ENCODE results near the gene RERE.
A peak's percentile ranks its signal among the peaks of the same experiment; 100 is the strongest.

The RERE gene

DNA sequence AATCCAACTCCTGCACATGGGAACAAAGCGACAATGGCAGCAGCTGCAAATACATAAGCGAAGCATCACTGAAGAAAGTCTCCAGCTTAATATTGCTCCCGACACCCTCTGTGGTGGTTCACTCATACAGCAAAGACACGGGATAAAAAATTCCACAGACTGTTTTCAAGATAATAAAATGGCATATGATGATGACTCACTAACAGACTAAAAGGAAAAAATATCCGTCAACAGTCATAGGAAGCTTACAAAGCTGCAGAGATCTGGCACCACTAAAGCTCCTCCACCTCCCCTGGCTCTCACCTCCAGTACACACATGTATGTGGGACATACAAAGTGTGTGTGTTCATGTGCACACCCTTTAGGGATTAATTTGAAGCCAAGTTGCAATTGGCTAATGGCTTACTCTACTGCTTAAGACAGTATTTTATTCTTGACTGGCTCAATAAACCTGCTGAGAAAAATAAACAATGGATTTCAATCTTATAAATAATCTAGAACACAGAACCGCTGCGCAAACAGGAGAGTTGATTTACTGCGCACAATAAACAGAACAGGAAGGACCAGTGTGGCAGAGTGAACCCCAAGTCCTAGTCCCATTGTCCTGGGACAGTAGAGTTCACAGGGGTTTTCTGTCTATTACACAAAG, 405.1 kb downstream of the RERE start:
- H3K4me3 ChIP-seq (ENCODE audit: low read depth, low read length) = no peak overlapping the region
- DNase-seq (ENCODE audit: low read depth) = no peak
- TF ChIP-seq, protein P1, sequence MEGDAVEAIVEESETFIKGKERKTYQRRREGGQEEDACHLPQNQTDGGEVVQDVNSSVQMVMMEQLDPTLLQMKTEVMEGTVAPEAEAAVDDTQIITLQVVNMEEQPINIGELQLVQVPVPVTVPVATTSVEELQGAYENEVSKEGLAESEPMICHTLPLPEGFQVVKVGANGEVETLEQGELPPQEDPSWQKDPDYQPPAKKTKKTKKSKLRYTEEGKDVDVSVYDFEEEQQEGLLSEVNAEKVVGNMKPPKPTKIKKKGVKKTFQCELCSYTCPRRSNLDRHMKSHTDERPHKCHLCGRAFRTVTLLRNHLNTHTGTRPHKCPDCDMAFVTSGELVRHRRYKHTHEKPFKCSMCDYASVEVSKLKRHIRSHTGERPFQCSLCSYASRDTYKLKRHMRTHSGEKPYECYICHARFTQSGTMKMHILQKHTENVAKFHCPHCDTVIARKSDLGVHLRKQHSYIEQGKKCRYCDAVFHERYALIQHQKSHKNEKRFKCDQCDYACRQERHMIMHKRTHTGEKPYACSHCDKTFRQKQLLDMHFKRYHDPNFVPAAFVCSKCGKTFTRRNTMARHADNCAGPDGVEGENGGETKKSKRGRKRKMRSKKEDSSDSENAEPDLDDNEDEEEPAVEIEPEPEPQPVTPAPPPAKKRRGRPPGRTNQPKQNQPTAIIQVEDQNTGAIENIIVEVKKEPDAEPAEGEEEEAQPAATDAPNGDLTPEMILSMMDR (IDR thresholded peaks at IDR 0.05; ENCODE audit: insufficient read depth, low read depth, low read length, missing control alignments) = no peak

DNA sequence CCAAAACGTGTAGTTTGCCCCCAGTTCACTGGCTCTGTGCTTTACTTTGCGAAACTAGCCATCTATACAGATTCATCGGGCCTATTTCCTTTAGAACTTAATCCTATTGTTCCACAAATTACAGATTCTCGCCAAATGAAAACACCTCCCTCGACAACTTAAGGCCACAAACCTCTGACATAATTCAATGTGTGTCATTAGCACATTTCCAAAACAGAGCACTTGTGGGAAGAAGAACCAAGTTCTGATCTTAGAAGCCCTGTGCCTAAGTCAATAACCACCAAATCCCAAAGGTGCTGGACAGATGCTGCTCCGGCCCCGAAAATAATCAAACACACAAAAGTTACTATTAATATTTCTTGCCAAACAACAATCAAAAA, 405.6 kb downstream of the RERE start:
- DNase-seq (ENCODE audit: low read depth) = no peak
- TF ChIP-seq, protein P1 (IDR thresholded peaks at IDR 0.05; ENCODE audit: insufficient read depth, low read depth, low read length, missing control alignments) = no peak
- no peak overlapping the region for H3K4me3 ChIP-seq (ENCODE audit: low read depth, low read length)

DNA sequence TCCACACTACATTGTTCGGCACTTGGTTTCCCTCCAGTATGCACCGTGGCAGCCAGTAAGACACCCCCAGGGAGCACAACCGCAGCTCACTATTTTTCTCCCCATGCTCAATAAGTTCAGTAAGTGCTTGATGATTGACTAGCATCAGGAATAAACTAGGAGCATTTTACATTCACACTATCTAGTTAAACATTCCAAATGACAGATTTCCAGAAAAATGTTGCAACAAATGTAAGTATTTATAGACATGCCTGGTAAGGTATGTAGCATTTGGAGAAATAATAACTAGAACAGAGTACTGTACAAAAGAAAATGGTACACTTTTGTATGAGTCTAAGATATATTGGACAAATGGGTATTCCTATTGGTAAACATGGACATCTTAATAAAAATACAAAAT, 406.6 kb downstream of the RERE start:
- H3K4me3 ChIP-seq (ENCODE audit: low read depth, low read length) = no peak overlapping the region
- TF ChIP-seq, protein P1 (IDR thresholded peaks at IDR 0.05; ENCODE audit: insufficient read depth, low read depth, low read length, missing control alignments) = no peak
- no peak for DNase-seq (ENCODE audit: low read depth)

DNA sequence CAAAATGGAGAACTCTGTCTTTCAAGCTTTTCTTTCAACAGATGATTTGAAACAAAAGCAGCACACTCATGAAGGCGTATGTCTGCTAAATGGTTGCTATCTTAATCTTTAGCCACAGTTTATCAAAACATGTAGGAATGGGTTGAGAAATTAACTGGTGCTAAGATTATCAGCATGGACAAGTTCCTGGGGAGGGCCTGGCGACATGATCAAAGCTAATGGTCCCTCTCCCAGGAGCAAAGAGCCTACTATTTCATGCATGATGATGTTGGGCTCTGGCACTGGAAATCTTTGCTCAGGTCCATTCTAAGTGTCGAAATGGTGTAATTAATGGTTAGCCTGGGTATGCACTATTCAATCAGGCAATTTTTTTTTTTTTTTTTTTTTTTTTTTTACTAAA, 407.8 kb downstream of the RERE start:
- TF ChIP-seq, protein P1 (IDR thresholded peaks at IDR 0.05; ENCODE audit: insufficient read depth, low read depth, low read length, missing control alignments) = no peak
- no peak for DNase-seq (ENCODE audit: low read depth)
- H3K4me3 ChIP-seq (ENCODE audit: low read depth, low read length) = no peak overlapping the region

DNA sequence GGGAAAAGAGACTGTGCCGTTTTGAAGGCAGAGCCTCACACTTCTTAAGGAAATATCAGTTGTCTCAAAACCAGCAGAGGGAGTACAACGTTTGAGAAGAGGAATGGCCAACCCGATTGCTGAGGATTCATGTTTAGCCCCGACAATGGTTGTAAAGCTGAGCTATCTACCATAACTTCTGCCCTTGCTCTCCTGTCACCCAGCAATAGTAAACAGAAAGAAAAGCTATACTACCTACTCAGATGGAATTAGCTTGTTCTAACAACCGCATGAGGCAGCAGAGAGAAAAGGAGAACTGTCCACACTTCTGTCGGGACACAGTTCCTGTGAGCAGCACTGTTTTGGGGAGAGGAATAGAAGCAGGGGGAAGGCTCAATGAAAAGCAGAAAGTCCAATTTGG, 408.3 kb downstream of the RERE start:
- peak; percentile 19 for DNase-seq (ENCODE audit: low read depth)
- H3K4me3 ChIP-seq (ENCODE audit: low read depth, low read length) = no peak overlapping the region

DNA sequence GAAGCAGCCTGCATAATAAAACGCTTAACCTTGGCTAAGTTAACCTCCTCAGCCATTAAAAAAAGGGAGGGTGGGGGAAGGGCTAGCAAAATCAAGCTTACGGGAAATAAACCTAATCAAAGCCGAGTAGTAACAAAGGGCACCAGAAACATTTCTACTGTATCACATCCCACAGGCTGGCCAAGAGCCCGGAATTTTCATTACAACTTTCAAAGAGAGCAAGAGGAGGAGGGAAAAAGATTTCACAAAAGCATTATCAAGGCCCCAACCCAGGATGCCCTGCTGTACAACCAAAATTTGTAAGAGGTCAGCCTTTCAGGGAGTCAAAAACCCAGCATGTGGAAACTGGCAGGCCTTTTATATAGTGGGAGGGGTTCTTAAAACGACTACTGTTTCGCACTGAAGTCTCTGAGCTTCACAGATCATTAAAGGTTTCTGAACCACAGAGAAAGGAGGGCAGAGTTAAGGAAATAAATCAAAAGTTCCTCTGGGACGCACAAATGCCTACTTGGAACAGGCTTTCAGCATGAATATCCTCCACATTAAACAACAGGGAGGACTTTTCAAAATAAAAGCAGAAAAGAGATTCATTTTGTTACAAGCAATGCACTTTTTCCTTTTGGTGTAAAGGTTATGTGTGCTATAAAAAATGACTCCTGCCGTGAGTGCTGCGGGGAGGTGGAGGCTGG, 409.1 kb downstream of the RERE start:
- H3K4me3 ChIP-seq (ENCODE audit: low read depth, low read length) = no peak overlapping the region
- no peak for DNase-seq (ENCODE audit: low read depth)
- TF ChIP-seq, protein P1 (IDR thresholded peaks at IDR 0.05; ENCODE audit: insufficient read depth, low read depth, low read length, missing control alignments) = no peak

More for the DNA sequence above, 408.3 kb downstream of the RERE start:
- TF ChIP-seq, protein P1 (IDR thresholded peaks at IDR 0.05; ENCODE audit: insufficient read depth, low read depth, low read length, missing control alignments) = peak; percentile 34
